GM12878 (cell line): ENCODE results near the gene TNFAIP1. TPM values are rescaled to one million over a fixed set of nuclear protein-coding genes. Genes with fewer than 3 reads are reported as not detected.

Experiments
- ATAC-seq: fragments of 200-7000 bp; cut with Tn5 transposase; 3 replicates; pipeline ENCODE4 v1.9.1; 2020; ENCODE audit warnings: mild to moderate bottlenecking, moderate library complexity
- BruUV-seq: library from RNA; stranded (reverse); fragments of 400-500 nt; replicated peaks from 2 replicates; lab custom pipeline; 2021; lab: Mats Ljungman, UMichigan
- CTCF ChIA-PET: fragments of 300-600 bp; sonication (Branson Sonifier 250); formaldehyde crosslinking; extraction: SDS; loops from one replicate; lab custom pipeline; 2021; ENCODE audit warnings: inconsistent platforms; lab: Yijun Ruan, JAX
- POLR2A ChIA-PET: fragments of 350-600 bp; formaldehyde crosslinking; extraction: SDS; loops from one replicate; lab custom pipeline; 2021; ENCODE audit warnings: inconsistent platforms; lab: Charles Lee
- RAD21 ChIA-PET: fragments of 300-600 bp; sonication (Branson Sonifier 250); formaldehyde crosslinking; loops from one replicate; lab custom pipeline; 2023; ENCODE audit warnings: antibody characterized with exemption; ENCODE audit not compliant: unreplicated experiment; lab: Charles Lee
- SMC1A ChIA-PET: fragments of 300-600 bp; sonication (Branson Sonifier 250); formaldehyde crosslinking; loops from one replicate; lab custom pipeline; 2023; ENCODE audit not compliant: unreplicated experiment, uncharacterized antibody; lab: Charles Lee
- DNase-seq: peaks from one replicate; pipeline ENCODE4 v3.0.0-alpha.2; 2011; ENCODE audit warnings: low read depth, low spot score
- FAIRE-seq: peaks from 3 replicates; lab custom pipeline; 2011; peaks lifted over from hg19 to GRCh38; lab: Jason Lieb, UNC
- H2AFZ ChIP-seq: 2 replicates; pipeline ENCODE4 v1.6.0; 2011; ENCODE audit warnings: low read depth, low read length, control low read depth; ENCODE audit not compliant: control insufficient read depth
- H3K27ac ChIP-seq: 2 replicates; pipeline ENCODE4 v1.5.1; 2011; ENCODE audit warnings: control low read depth; ENCODE audit not compliant: control insufficient read depth, insufficient read depth
- H3K27me3 ChIP-seq, 2 experiments: replicated peaks in 1 of 2; 2 replicates each; pipeline versions ENCODE4 v1.6.0 to v1.6.1; 2011; ENCODE audit warnings: low read length in 1 of 2; ENCODE audit not compliant: control insufficient read depth in 2 of 2, insufficient read depth in 2 of 2
- H3K36me3 ChIP-seq, 2 experiments: 2 replicates each; pipeline ENCODE4 v1.5.1; 2011; ENCODE audit warnings: low read length in 1 of 2; ENCODE audit not compliant: control insufficient read depth in 2 of 2, insufficient read depth in 2 of 2
- H3K4me1 ChIP-seq: 2 replicates; pipeline ENCODE4 v1.6.1; 2011; ENCODE audit warnings: mild to moderate bottlenecking, low read length, moderate library complexity, mixed read lengths; ENCODE audit not compliant: control insufficient read depth, insufficient read depth
- H3K4me2 ChIP-seq: 2 replicates; pipeline ENCODE4 v1.6.0; 2011; ENCODE audit warnings: control low read depth; ENCODE audit not compliant: control insufficient read depth, insufficient read depth
- H3K4me3 ChIP-seq: fragments of 200-600 bp; sonication (generic); 2 replicates; pipeline ENCODE4 v1.5.1; 2016
- H3K79me2 ChIP-seq: 2 replicates; pipeline ENCODE4 v1.6.0; 2011; ENCODE audit warnings: low read length; ENCODE audit not compliant: control insufficient read depth, insufficient read depth
- H3K9ac ChIP-seq: 2 replicates; pipeline ENCODE4 v1.8.0; 2011; ENCODE audit warnings: low read length, control low read depth, mixed read lengths; ENCODE audit not compliant: control insufficient read depth, insufficient read depth
- H3K9me3 ChIP-seq: replicated peaks from 3 replicates; pipeline ENCODE4 v1.5.1; 2011; ENCODE audit warnings: mild to moderate bottlenecking, low read length; ENCODE audit not compliant: control insufficient read depth, insufficient read depth
- H4K20me1 ChIP-seq: 2 replicates; pipeline ENCODE4 v1.6.0; 2011; ENCODE audit not compliant: control insufficient read depth, insufficient read depth
- ASH2L ChIP-seq: fragments of 300-600, 200-600 bp; sonication (generic); IDR thresholded peaks from 2 replicates; pipeline ENCODE4 v1.6.1; 2017; ENCODE audit warnings: low read depth, mild to moderate bottlenecking, borderline replicate concordance
- ATF7 ChIP-seq: fragments of 450-650 bp; IDR thresholded peaks from 2 replicates; pipeline ENCODE4 v1.6.1; 2016; ENCODE audit warnings: low read depth, mild to moderate bottlenecking
- BCL11A ChIP-seq: IDR thresholded peaks from 2 replicates; pipeline ENCODE4 v1.6.1; 2011; ENCODE audit warnings: low read depth, low read length
- BMI1 ChIP-seq: fragments of 450-650 bp; IDR thresholded peaks from 2 replicates; pipeline ENCODE4 v1.6.1; 2016; ENCODE audit warnings: mild to moderate bottlenecking, moderate library complexity, borderline replicate concordance
- DPF2 ChIP-seq: fragments of 450-650 bp; IDR thresholded peaks from 2 replicates; pipeline ENCODE4 v1.6.1; 2017; ENCODE audit warnings: mild to moderate bottlenecking
- EP300 ChIP-seq, 2 experiments: fragments of 150-350 bp in 1 of 2; IDR thresholded peaks; 2 replicates each; pipeline ENCODE4 v1.6.1; 2011 to 2012; ENCODE audit warnings: low read depth in 2 of 2, low read length in 2 of 2, borderline replicate concordance in 1 of 2, improper control_type of control experiment in 1 of 2, inconsistent platforms in 1 of 2; ENCODE audit not compliant: control insufficient read depth in 1 of 2
- FOXM1 ChIP-seq: IDR thresholded peaks from 2 replicates; pipeline ENCODE4 v1.6.1; 2012; ENCODE audit warnings: low read depth, mild to moderate bottlenecking, inconsistent platforms, low read length, moderate library complexity
- GABPA ChIP-seq: IDR thresholded peaks from 2 replicates; pipeline ENCODE4 v1.6.1; 2014; ENCODE audit warnings: antibody characterized with exemption, low read depth, mild to moderate bottlenecking, inconsistent platforms
- MTA3 ChIP-seq: IDR thresholded peaks from 2 replicates; pipeline ENCODE4 v1.6.1; 2012; ENCODE audit warnings: low read length, inconsistent platforms, borderline replicate concordance
- MYB ChIP-seq: fragments of 150-350 bp; IDR thresholded peaks from 2 replicates; pipeline ENCODE4 v1.6.1; 2014; ENCODE audit warnings: mild to moderate bottlenecking, low read depth, low read length, borderline replicate concordance
- NFYB ChIP-seq: IDR thresholded peaks from 2 replicates; pipeline ENCODE4 v1.6.1; 2011; ENCODE audit warnings: low read depth, mild to moderate bottlenecking, low read length, improper control_type of control experiment, moderate library complexity; ENCODE audit not compliant: insufficient read depth
- POU2F2 ChIP-seq: IDR thresholded peaks from 3 replicates; pipeline ENCODE4 v1.6.1; 2011; ENCODE audit warnings: low read depth, mild to moderate bottlenecking, low read length, borderline replicate concordance
- SMARCA5 ChIP-seq: fragments of 450-650 bp; IDR thresholded peaks from 2 replicates; pipeline ENCODE4 v1.6.1; 2017; ENCODE audit warnings: mild to moderate bottlenecking
- SUPT20H ChIP-seq: IDR thresholded peaks from 2 replicates; pipeline ENCODE4 v1.6.1; 2011; ENCODE audit warnings: low read depth, mild to moderate bottlenecking, low read length, moderate library complexity, borderline replicate concordance; ENCODE audit not compliant: control insufficient read depth
- SUZ12 ChIP-seq: fragments of 200-600 bp; sonication (generic); IDR thresholded peaks from one replicate; pipeline ENCODE4 v1.6.1; 2018; ENCODE audit warnings: antibody characterized with exemption, mild to moderate bottlenecking; ENCODE audit not compliant: unreplicated experiment
- TCF3 ChIP-seq: IDR thresholded peaks from 2 replicates; pipeline ENCODE4 v1.6.1; 2012; ENCODE audit warnings: low read depth, mild to moderate bottlenecking, low read length, borderline replicate concordance; ENCODE audit not compliant: insufficient read depth
- YY1 ChIP-seq: IDR thresholded peaks from 2 replicates; pipeline ENCODE4 v1.6.1; 2011; ENCODE audit warnings: low read depth, mild to moderate bottlenecking, low read length
- WGBS: methylation state at CpG from one replicate; pipeline ENCODE4 v1.1.6; 2016; ENCODE audit warnings: low lambda C conversion rate; ENCODE audit not compliant: insufficient replicate concordance, insufficient coverage; ENCODE audit errors: missing lambda C conversion rate; 5-methylcytosine and 5-hydroxymethylcytosine counted together
- in situ Hi-C: fragments of 300-500 bp; cut with MboI; formaldehyde crosslinking; loops from 9 replicates; pipeline ENCODE4 v1.14.3; 2018; ENCODE audit warnings: mixed read lengths
- intact Hi-C: fragments of 100-400 bp; cut with micrococcal nuclease; formaldehyde crosslinking; loops from one replicate; pipeline ENCODE4 v1.14.2; 2022; ENCODE audit not compliant: unreplicated experiment
- polyA plus RNA-seq, 11 experiments: library from polyadenylated mRNA; depleted of rRNA in 4 of 11; unstranded in 6 of 11; stranded (reverse) in 5 of 11; fragments of >200 nt; fragmentation: Nextera tagmentation in 4 of 11; fragmentation: Illumina TruSeq in 1 of 11; extraction: Ambion mirVana in 4 of 11; extraction: Trizol in 1 of 11; gene quantifications; 1 replicate in 1 of 11; 2 replicates in 10 of 11; pipeline versions ENCODE4 v1.2.1 to v1.2.3, GENCODE V29; 2011 to 2016; ENCODE audit warnings: inconsistent platforms in 2 of 11, missing spikeins in 2 of 11, low read depth in 1 of 11
- total RNA-seq, 4 experiments: library from RNA; depleted of rRNA in 3 of 4; stranded (reverse); fragments of >200 nt in 3 of 4; fragmentation: Illumina TruSeq in 1 of 4; extraction: Trizol in 1 of 4; gene quantifications; 2 replicates each; pipeline versions ENCODE4 v1.2.1 to v1.2.3, GENCODE V29; 2013 to 2021
- TF ChIP-seq, protein P1 (sequence below): IDR thresholded peaks from 2 replicates; pipeline ENCODE4 v1.6.1; 2011; ENCODE audit warnings: low read depth, low read length, improper control_type of control experiment, borderline replicate concordance
- TF ChIP-seq, protein P2 (sequence below): IDR thresholded peaks from 2 replicates; pipeline ENCODE4 v1.6.1; 2012; ENCODE audit warnings: low read depth, low read length, improper control_type of control experiment
- TF ChIP-seq, protein P3 (sequence below): fragments of 450-650 bp; formaldehyde crosslinking; IDR thresholded peaks from 2 replicates; pipeline ENCODE4 v1.4.0; 2022; ENCODE audit warnings: mild to moderate bottlenecking, moderate library complexity

TNFAIP1 gene
- total and polyA plus RNA-seq, 10 of the 15 experiments (the other 5 are each of a cell fraction or from before 2014, with no cell fraction given): 1.8 to 16.9 (median 11.7) TPM

DNA sequence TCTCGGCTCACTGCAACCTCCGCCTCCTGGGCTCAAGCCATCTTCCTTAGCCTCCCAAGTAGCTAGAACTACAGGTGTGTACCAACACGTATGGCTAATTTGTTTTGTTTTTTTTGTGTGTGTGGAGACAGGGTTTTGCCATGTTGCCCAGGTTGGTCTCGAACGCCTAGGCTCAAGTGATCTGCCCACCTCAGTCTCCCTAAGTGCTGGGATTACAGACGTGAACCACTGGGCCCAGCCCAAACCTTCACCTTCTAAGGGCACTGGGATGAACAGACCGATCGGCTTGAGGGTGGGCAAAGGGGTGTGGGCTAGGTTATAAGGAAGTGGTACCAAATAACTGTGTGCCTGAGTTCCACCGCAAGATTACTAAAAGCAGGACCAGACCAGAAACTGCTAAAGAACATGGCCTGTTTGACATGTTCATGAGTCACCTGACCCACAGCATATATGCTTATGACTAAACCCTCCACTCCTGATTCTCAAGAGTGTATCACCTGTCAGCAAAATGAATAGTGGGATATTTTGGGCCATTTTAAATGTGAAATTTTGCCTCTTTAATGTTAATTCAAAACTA is 8.4 kb upstream of the TNFAIP1 start:
- peak; percentile 92 for ATAC-seq
- TF ChIP-seq SMARCA5 (no peak), DPF2 (peak; percentile 41), SUZ12 (no peak), EP300 (IDR thresholded peaks at IDR 0.05; ENCODE audit: borderline replicate concordance in 1 of 2, control insufficient read depth in 1 of 2, low read depth in 2 of 2, low read length in 2 of 2) (peak; percentile 62 to 70; a peak in 2 of 4 replicates), FOXM1 (no peak), TCF3 (no peak), BMI1 (no peak), ASH2L (no peak), SUPT20H (no peak), MYB (no peak), GABPA (no peak), YY1 (no peak), NFYB (no peak), BCL11A (peak; percentile 66), ATF7 (0 out of 2 replicates have a peak, but pooled peaks have one; percentile 37), MTA3 (no peak), POU2F2 (no peak)
- TF ChIP-seq, protein P1, sequence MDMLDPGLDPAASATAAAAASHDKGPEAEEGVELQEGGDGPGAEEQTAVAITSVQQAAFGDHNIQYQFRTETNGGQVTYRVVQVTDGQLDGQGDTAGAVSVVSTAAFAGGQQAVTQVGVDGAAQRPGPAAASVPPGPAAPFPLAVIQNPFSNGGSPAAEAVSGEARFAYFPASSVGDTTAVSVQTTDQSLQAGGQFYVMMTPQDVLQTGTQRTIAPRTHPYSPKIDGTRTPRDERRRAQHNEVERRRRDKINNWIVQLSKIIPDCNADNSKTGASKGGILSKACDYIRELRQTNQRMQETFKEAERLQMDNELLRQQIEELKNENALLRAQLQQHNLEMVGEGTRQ: peak; percentile 9; the same call in 1 of the 2 replicates
- TF ChIP-seq, protein P2, sequence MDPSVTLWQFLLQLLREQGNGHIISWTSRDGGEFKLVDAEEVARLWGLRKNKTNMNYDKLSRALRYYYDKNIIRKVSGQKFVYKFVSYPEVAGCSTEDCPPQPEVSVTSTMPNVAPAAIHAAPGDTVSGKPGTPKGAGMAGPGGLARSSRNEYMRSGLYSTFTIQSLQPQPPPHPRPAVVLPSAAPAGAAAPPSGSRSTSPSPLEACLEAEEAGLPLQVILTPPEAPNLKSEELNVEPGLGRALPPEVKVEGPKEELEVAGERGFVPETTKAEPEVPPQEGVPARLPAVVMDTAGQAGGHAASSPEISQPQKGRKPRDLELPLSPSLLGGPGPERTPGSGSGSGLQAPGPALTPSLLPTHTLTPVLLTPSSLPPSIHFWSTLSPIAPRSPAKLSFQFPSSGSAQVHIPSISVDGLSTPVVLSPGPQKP: no peak
- TF ChIP-seq, protein P3, sequence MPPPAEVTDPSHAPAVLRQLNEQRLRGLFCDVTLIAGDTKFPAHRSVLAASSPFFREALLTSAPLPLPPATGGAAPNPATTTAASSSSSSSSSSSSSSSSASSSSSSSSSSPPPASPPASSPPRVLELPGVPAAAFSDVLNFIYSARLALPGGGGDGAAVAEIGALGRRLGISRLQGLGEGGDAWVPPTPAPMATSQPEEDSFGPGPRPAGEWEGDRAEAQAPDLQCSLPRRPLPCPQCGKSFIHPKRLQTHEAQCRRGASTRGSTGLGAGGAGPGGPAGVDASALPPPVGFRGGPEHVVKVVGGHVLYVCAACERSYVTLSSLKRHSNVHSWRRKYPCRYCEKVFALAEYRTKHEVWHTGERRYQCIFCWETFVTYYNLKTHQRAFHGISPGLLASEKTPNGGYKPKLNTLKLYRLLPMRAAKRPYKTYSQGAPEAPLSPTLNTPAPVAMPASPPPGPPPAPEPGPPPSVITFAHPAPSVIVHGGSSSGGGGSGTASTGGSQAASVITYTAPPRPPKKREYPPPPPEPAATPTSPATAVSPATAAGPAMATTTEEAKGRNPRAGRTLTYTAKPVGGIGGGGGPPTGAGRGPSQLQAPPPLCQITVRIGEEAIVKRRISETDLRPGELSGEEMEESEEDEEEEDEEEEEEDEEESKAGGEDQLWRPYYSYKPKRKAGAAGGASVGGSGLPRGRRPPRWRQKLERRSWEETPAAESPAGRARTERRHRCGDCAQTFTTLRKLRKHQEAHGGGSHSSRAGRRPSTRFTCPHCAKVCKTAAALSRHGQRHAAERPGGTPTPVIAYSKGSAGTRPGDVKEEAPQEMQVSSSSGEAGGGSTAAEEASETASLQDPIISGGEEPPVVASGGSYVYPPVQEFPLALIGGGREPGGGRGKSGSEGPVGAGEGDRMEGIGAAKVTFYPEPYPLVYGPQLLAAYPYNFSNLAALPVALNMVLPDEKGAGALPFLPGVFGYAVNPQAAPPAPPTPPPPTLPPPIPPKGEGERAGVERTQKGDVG (CRISPR knock-in tag): no peak

More for the DNA sequence above, 8.4 kb upstream of the TNFAIP1 start:
- Histone ChIP-seq H3K4me2 (no peak overlapping the region), H3K4me3 (no peak overlapping the region), H3K27ac (peak overlapping the region; percentile 54), H3K36me3 (peaks cover 11 to 15% of the 10 kb centered on the region in 2 experiments), H3K79me2 (peaks cover 28% of the 10 kb centered on the region), H2AFZ (no peak overlapping the region), H3K9ac (no peak overlapping the region), H3K9me3 (no peaks in the 10 kb centered on the region), H3K27me3 (no peaks in the 10 kb centered on the region), H4K20me1 (no peaks in the 10 kb centered on the region), H3K4me1 (peaks cover 6% of the 10 kb centered on the region; the same call in 1 of the 2 replicates)
- CTCF ChIA-PET: interaction anchor here (1.9 kb wide), 1 partner anchor 8 kb away, joined by 5 read pairs; the partner anchor contains the start of genes IFT20 and TNFAIP1
- FAIRE-seq (peak; percentile 80), DNase-seq (peak; percentile 34)
- in situ Hi-C loops: no loop called here
- POLR2A ChIA-PET: interaction anchor here (0.7 to 0.9 kb wide), 2 partner anchors 68 to 351 kb away, joined by 3 read pairs; no protein-coding TSS in a partner anchor
- intact Hi-C loops: no loop called here
- RAD21 ChIA-PET: no interaction called here
- SMC1A ChIA-PET: no interaction called here
- BruUV-seq: no TSS peak
- 41% methylated on average over 9 of the region's 9 CpGs for WGBS
